CD4-positive, alpha-beta T cell treated with Interleukin-12 subunit alpha and Interleukin-12 subunit beta, for 1 hour (primary cell): ENCODE data around the gene PNKP.
A peak's percentile ranks its signal among the peaks of the same experiment; 100 is the strongest.

Experiments
- DNase-seq: peaks from one replicate; pipeline ENCODE4 v3.0.0-alpha.2; 2020

Gene PNKP

DNA sequence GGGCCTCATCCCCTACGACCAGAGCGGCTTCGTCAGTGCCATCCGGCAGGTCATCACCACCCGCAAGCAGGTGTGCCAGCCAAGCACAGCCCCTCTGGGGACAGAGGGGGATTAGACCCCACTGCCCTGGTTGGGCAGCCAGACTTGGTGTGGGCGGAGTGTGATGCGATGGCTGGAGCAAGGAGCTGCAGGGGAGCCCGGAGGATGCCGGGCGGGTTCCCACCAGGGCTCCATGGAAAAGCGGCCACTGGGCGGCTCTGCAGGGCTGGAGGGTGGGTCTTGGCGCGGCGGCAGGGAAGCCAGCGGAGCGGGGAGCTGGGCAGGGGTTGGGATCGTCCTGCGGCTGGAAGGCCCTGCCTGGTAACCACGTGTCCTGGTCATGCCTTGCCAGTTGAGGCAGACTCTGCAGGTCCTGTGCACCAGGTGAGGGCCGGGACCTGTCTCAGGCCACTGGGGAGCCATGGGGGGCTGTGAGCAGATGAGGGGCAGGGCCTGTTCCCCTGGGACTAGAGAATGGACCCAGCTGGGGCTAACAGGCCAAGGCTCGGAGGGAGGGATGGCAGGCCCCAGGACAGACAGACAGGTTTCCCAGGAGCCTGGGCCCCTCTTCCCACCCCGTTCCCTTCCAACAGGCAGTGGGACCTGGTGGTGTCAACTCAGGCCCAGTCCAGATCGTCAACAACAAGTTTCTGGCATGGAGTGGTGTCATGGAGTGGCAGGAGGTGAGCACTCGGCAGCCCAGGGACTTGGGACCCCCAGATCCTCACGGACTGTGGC, 10.1 kb downstream of the PNKP start:
- DNase-seq, result no peak

DNA sequence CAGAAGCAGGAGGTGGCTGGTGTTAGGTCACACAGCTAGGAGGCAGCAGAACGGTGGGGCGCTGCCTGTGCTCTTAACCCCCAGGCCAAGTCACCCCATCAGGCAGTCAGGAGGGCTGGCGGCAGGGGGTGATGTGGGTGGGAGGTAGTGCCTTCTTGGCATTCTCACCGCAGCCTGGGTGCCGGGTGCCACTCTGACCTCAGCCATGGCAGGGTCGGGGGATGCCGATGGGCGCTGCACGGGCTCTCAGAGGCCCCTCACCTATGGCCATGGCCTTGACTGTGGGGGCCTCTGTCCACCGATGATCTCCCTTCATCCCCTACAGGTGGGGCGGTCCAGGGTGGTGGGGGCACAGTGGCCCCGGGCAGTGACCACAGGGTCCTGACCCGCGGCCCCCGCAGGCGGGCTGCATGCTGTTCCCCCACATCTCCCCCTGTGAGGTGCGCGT, 10.8 kb downstream of the PNKP start:
- DNase-seq, result no peak

- no peak for DNase-seq
Measured at GRCh38 chr19:49855676-49856573, 11.5 kb downstream of the PNKP start.

GRCh38 chr19:49855277-49855675, 12.1 kb downstream of the PNKP start:
- no peak for DNase-seq

GRCh38 chr19:49854378-49855263, 12.8 kb downstream of the PNKP start:
- no peak for DNase-seq

DNA sequence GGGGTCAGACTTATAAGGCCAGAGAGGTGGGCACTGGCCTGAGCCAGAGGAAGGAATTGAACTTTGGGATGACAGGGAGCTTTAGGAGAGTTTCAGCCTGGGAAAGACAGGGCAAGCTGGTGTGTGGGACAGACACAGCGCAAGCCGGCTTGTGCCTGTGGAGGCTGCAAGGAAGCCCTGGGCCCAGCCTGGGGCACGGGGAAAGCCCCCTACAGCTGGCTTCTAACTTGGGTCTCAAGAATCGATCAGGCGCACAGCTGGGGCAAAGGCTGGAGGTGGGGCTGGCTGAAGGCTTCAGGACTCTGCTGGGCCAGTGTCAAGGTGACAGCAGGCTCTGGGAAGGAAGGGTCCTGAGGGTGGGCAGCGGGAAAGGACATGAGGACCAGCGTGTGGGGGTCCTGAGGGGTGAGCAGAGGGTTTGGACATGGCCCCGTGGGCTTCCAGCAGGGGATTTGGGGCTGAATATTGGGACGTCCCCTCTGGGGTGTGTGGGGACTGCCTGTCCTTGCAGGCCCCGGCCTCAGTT, 13.5 kb downstream of the PNKP start:
- no peak for DNase-seq

DNA sequence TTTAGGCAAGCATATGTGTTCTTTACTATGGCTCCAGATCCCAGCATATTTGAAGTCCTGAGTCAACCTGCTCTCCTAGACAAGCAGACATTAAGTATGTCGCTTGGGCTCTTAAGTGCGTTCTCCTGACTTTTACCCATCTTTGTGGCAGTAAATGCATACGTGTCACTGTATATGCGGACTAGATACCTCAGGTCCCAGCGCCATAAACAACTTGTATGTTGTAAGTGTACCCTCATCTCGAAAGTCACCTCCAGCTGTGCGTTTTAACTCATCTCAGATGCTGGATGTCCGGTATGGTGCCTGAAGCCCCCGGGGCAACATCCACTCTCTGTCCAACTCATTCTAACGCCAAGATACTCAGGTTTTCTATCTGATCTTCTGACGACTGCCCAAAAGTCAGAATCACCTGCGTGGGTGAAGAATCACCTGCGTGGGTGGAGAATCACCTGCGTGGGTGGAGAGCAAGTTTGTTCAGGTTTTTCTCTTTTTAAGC, 14.7 kb downstream of the PNKP start:
- DNase-seq, result no peak

DNA sequence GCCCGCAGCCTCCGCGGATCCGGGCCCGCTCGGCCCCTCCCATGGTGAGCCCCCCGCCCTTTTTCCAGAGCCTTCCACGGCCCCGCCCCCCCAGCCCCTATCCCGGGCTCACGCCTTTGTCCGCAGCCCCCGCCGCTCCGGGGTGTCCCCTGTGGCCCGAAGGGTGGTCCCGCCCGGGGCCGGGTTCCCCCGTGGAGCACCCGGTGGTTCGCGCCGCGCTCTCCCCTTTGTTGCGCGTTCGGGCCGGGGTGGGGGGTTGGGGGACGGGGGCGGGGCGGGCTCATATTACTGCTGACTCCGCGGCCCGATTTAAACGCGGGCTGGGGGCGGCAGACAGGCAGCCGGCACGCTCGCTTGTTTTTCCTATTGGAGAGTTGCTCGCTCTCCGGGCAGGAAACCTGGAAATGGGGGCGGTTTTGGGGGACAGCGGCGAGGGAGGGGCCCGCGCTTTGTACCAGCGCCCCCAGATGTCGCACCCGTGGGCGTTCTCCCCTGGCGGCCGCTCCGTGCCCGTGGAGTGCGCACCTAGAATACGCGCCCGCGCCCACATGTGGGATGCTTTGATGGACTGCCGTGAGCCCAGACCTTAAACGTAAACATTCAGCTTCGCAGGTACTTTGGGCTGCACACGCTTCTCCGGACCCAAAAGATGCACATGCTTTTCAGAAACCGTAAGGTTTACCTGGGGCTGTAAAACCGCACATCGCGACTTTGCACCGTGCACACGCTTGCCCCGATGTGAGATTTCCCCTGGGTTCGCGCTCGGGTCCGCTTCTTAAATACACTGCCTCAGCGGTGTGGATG, 15.7 kb downstream of the PNKP start:
- DNase-seq, result peak; percentile 47

GRCh38 chr19:49850487-49851342, 16.7 kb downstream of the PNKP start, which contains the start of gene PTOV1:
TSS of gene PTOV1 (plus strand) at chr19:49851159.
- peak; percentile 91 for DNase-seq

- DNase-seq, result no peak
Measured at GRCh38 chr19:49850221-49850486, 17.2 kb downstream of the PNKP start.

- DNase-seq, result no peak
Measured at GRCh38 chr19:49849433-49850220, 17.7 kb downstream of the PNKP start.

DNA sequence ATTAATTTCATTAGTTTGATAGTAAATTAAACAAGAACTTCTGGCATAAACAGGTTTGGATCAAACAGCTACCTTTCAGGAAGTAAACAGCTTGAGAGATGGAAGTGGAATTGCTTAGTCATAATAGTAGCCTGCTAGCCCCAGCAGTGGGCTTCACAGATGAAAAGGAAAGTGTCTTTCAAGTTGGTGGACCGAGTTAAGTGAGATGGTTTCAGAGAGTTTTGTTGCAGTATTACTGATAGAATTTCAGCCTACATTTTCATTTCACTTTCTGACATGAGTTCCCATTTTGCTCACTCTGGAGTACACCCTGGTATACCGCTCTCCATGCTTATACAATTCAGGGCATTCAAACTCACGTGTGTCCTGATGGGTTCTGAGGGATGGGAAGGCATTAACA, 18.4 kb downstream of the PNKP start:
- DNase-seq, result no peak

DNA sequence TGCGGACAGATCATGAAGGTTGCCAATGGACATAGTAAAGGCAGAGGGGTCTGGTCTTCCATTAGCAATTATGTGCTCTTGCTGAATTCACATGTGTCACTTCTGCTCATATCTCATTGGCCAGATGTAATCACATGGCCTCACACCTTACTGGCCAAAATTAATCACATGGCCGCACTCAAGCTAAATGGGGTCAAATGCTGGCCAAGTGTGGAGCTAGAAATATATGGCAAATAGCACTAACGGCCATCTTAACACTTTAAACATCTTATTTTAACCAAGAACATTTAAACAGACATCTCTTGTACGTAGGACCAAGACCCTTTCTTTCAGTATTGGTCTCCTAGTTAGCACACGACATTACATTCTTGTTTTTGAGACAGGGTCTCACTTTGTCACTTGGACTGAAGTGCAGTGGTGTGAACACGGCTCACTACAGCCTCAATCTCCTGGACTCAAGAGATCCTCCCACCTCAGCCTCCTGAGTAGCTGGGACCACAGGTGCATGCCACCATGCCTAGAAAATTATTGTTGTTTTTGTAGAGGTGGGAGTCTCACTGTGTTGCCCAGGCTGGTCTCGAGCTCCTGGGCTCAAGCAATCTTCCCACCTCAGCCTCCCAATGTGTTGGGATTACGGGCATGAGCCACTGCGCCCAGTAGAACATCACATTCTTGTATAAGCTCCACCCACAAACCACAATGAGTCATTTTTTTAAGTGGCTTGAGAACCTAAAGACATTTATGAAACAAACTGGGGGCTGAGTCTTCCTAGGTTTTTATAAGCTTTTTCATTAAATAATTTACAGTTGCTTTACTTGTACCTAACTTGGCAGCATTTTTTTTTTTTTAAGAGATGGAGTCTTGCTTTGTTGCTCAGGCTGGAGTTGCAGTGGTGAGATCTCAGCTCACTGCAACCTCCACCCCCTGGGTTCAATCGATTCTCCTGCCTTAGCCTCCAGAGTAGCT, 19.4 kb downstream of the PNKP start:
- peak; percentile 54 for DNase-seq

GRCh38 chr19:49846408-49846807, 21.0 kb downstream of the PNKP start:
- DNase-seq, result no peak

- DNase-seq, result no peak
Measured at GRCh38 chr19:49845414-49845813, 22.0 kb downstream of the PNKP start.

DNA sequence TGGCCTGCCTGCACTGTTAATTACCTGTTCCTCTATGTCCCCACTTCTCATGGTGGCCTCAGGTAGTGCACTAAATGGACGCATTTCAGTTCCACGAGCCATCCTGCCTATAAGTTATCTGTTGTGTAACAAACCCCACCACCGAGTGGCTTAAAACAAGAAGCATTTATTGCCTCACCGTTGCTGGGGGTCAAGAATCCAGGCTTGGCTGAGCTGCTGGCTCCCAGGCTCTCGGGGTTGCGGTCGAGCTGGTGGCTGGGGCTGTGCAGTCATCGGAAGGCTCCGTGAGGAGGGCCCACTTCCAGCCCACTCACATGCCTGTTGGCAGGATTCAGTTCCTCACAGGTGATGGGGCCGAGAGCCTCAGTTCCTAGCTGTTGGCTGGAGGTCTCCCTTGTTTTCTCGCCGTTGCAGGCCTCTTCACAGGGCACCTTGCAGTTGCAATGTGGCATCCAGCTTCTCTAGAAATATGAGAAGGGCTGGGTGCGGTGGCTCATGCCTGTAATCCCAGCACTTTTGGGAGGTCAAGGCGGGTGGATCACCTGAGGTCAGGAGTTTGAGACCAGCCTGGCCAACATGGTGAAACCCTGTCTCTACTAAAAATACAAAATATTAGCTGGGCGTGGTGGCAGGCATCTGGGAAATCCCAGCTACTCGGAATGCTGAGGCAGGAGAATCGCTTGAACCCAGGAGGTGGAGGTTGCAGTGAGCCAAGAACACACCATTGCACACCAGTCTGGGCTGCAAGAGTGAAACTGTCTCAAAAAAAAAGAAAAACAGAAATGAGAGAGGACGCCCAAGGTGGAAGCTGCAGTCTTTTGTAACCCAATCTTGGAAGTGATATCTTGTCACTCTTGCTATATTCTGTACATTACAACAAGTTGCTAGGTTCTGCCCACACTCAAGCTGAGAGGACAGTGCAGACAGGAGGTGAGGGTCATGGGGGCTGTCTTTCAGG, 23.0 kb downstream of the PNKP start:
- no peak for DNase-seq

GRCh38 chr19:49843265-49843664, 24.1 kb downstream of the PNKP start:
- no peak for DNase-seq
